Endothelial cell (in vitro differentiated cells): ENCODE measurements around the gene ATL1. TPM values are rescaled to one million over a fixed set of nuclear protein-coding genes. Genes with fewer than 3 reads are reported as not detected.

Source experiments
- DNase-seq: peaks from one replicate; pipeline ENCODE4 v3.0.0; 2021; ENCODE audit warnings: low spot score
- H3K27ac Mint-ChIP-seq: one replicate; pipeline ENCODE4 v1.8.0; 2021; ENCODE audit warnings: mixed read lengths, inconsistent platforms; ENCODE audit not compliant: unreplicated experiment
- H3K27me3 Mint-ChIP-seq: one replicate; pipeline ENCODE4 v1.8.0; 2021; ENCODE audit warnings: mild to moderate bottlenecking, moderate library complexity, mixed read lengths, inconsistent platforms; ENCODE audit not compliant: unreplicated experiment
- H3K36me3 Mint-ChIP-seq: one replicate; pipeline ENCODE4 v1.8.0; 2021; ENCODE audit warnings: mild to moderate bottlenecking, low read depth, mixed read lengths, inconsistent platforms; ENCODE audit not compliant: unreplicated experiment
- H3K4me1 Mint-ChIP-seq: one replicate; pipeline ENCODE4 v1.8.0; 2021; ENCODE audit warnings: mild to moderate bottlenecking, mixed read lengths, inconsistent platforms; ENCODE audit not compliant: unreplicated experiment
- H3K4me3 Mint-ChIP-seq: one replicate; pipeline ENCODE4 v1.8.0; 2021; ENCODE audit warnings: mild to moderate bottlenecking, mixed read lengths, inconsistent platforms; ENCODE audit not compliant: unreplicated experiment
- H3K9me3 Mint-ChIP-seq: one replicate; pipeline ENCODE4 v1.8.0; 2021; ENCODE audit warnings: mixed read lengths, inconsistent platforms; ENCODE audit not compliant: unreplicated experiment
- CTCF ChIP-seq: fragments of 200-600 bp; sonication (generic); IDR thresholded peaks from one replicate; pipeline ENCODE4 v1.5.0; 2021; ENCODE audit warnings: antibody characterized with exemption; ENCODE audit not compliant: unreplicated experiment
- total RNA-seq: library from RNA; stranded (reverse); fragmentation: NEBNext Ultra II Directional; extraction: Animal tissue kit (Norgen Biotek cat#: 25700); gene quantifications from one replicate; pipeline ENCODE4 v1.2.1, GENCODE V29; 2021; ENCODE audit not compliant: unreplicated experiment

ATL1 gene
- total RNA-seq, 1 donor from 2014 or later, result 4.7 TPM

GRCh38 chr14:50615552-50615951 lies 55.6 kb downstream of the ATL1 start:
- no peaks in the 10 kb centered on the region for H3K9me3 Mint-ChIP-seq
- H3K4me1 Mint-ChIP-seq, result peaks cover 19% of the 10 kb centered on the region
- H3K27me3 Mint-ChIP-seq, result peaks cover 2% of the 10 kb centered on the region
- no peak for TF ChIP-seq CTCF
- no peaks in the 10 kb centered on the region for H3K36me3 Mint-ChIP-seq
- H3K4me3 Mint-ChIP-seq, result no peak overlapping the region
- H3K27ac Mint-ChIP-seq, result no peak overlapping the region
- no peak for DNase-seq

GRCh38 chr14:50616275-50616674 lies 56.3 kb downstream of the ATL1 start:
- Mint-ChIP-seq H3K36me3 (no peaks in the 10 kb centered on the region), H3K27ac (no peak overlapping the region), H3K27me3 (peaks cover 2% of the 10 kb centered on the region), H3K9me3 (no peaks in the 10 kb centered on the region), H3K4me1 (peaks cover 19% of the 10 kb centered on the region), H3K4me3 (no peak overlapping the region)
- TF ChIP-seq CTCF, result no peak
- DNase-seq, result no peak

GRCh38 chr14:50619569-50620141 lies 59.7 kb downstream of the ATL1 start:
- peak; percentile 62 for TF ChIP-seq CTCF
- H3K4me3 Mint-ChIP-seq, result no peak overlapping the region
- no peaks in the 10 kb centered on the region for H3K36me3 Mint-ChIP-seq
- no peak overlapping the region for H3K27ac Mint-ChIP-seq
- H3K27me3 Mint-ChIP-seq, result peaks cover 2% of the 10 kb centered on the region
- no peak for DNase-seq
- no peaks in the 10 kb centered on the region for H3K9me3 Mint-ChIP-seq
- H3K4me1 Mint-ChIP-seq, result peaks cover 11% of the 10 kb centered on the region

- peaks cover 6% of the 10 kb centered on the region for H3K4me1 Mint-ChIP-seq
- H3K9me3 Mint-ChIP-seq, result no peaks in the 10 kb centered on the region
- DNase-seq, result no peak
- peaks cover 2% of the 10 kb centered on the region for H3K27me3 Mint-ChIP-seq
- no peak for TF ChIP-seq CTCF
- no peak overlapping the region for H3K27ac Mint-ChIP-seq
- no peak overlapping the region for H3K4me3 Mint-ChIP-seq
- H3K36me3 Mint-ChIP-seq, result no peaks in the 10 kb centered on the region
These were observed 60.4 kb downstream of the ATL1 start for GRCh38 chr14:50620341-50620740.

- no peak overlapping the region for H3K4me3 Mint-ChIP-seq
- no peak overlapping the region for H3K27ac Mint-ChIP-seq
- H3K9me3 Mint-ChIP-seq, result no peaks in the 10 kb centered on the region
- no peak for TF ChIP-seq CTCF
- no peaks in the 10 kb centered on the region for H3K36me3 Mint-ChIP-seq
- peaks cover 2% of the 10 kb centered on the region for H3K27me3 Mint-ChIP-seq
- DNase-seq, result no peak
- peaks cover 3% of the 10 kb centered on the region for H3K4me1 Mint-ChIP-seq
These were observed 63.0 kb downstream of the ATL1 start for GRCh38 chr14:50622978-50623377.
